NCI-H226 (cell line): ENCODE results near the gene MRPL11.

Experiments
- DNase-seq: peaks from one replicate; pipeline ENCODE4 v3.0.0-alpha.2; 2015

The MRPL11 gene

GRCh38 chr11:66438504-66439466, at the start of gene MRPL11:
TSS of gene MRPL11 (minus strand) at chr11:66438848. CDS start at chr11:66438754, 94 bp downstream.
- DNase-seq: peak; percentile 86

GRCh38 chr11:66484806-66485380, 46.2 kb upstream of the MRPL11 start:
- DNase-seq: no peak

- DNase-seq: peak; percentile 96
Measured at GRCh38 chr11:66480117-66480938, 41.7 kb upstream of the MRPL11 start, which contains the start of gene DPP3. TSS of gene DPP3 (plus strand) at chr11:66480434. CDS start at chr11:66482201, 1,767 bp downstream.

- peak; percentile 52 for DNase-seq
Measured at GRCh38 chr11:66479394-66480116, 40.9 kb upstream of the MRPL11 start.

- DNase-seq: no peak
Measured at GRCh38 chr11:66478729-66479393, 40.2 kb upstream of the MRPL11 start.

- no peak for DNase-seq
Measured at GRCh38 chr11:66477263-66478201, 38.9 kb upstream of the MRPL11 start.

- no peak for DNase-seq
Measured at GRCh38 chr11:66476841-66477251, 38.2 kb upstream of the MRPL11 start.

- no peak for DNase-seq
Measured at GRCh38 chr11:66476173-66476840, 37.7 kb upstream of the MRPL11 start.

GRCh38 chr11:66475349-66476172, 36.9 kb upstream of the MRPL11 start:
- DNase-seq: no peak

GRCh38 chr11:66473608-66474515, 35.2 kb upstream of the MRPL11 start:
- DNase-seq: no peak

GRCh38 chr11:66473167-66473566, 34.5 kb upstream of the MRPL11 start:
- no peak for DNase-seq

- DNase-seq: no peak
Measured at GRCh38 chr11:66472054-66472453, 33.4 kb upstream of the MRPL11 start.

- DNase-seq: no peak
Measured at GRCh38 chr11:66471142-66471541, 32.5 kb upstream of the MRPL11 start.

- DNase-seq: no peak
Measured at GRCh38 chr11:66470015-66470414, 31.4 kb upstream of the MRPL11 start.

GRCh38 chr11:66469441-66469840, 30.8 kb upstream of the MRPL11 start:
- DNase-seq: no peak

- DNase-seq: no peak
Measured at GRCh38 chr11:66468691-66469090, 30.0 kb upstream of the MRPL11 start.

GRCh38 chr11:66467756-66468155, 29.1 kb upstream of the MRPL11 start:
- no peak for DNase-seq

GRCh38 chr11:66467034-66467659, 28.5 kb upstream of the MRPL11 start:
- DNase-seq: peak; percentile 10
